ENCODE results near the gene ING2. TPM values are rescaled to one million over a fixed set of nuclear protein-coding genes. Genes with fewer than 3 reads are reported as not detected.

Gene ING2
- total and polyA plus RNA-seq, 10 of the 15 experiments (the other 5 are each of a cell fraction or from before 2014, with no cell fraction given) = 3.3 to 16.1 (median 10.9) TPM

DNA sequence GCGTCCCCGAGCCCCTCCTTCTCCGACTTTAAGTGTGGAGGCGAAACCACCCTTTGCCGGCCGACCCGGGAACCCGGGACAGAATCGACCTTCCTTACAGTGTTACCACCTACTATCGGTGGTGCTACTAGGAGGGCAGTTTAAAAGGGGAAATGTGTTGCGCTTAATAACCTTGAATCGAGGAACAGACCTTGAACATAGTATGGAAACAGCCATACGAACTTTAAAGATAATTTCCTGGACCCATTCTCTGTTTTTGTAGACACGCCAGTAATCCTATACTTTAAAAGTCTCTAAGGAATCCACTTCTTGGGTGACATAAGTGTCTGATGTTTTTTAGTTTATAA, 1.5 kb downstream of the ING2 start:
- SMC1A ChIA-PET (ENCODE audit: uncharacterized antibody, unreplicated experiment) = no interaction called here
- H3K4me2 ChIP-seq (ENCODE audit: control insufficient read depth, insufficient read depth) = peak overlapping the region; percentile 87
- in situ Hi-C loops (cut with MboI) (no loop called here), intact Hi-C loops (cut with micrococcal nuclease; ENCODE audit: unreplicated experiment) (loop anchor here (10.0 kb wide), 2 partner anchors 208 to 222 kb away; no protein-coding TSS in a partner anchor)
- ATAC-seq (no peak), DNase-seq (ENCODE audit: low read depth, low spot score) (no peak), FAIRE-seq (no peak)
- 1% methylated on average over 14 of the region's 14 CpGs for WGBS (ENCODE audit: insufficient coverage, insufficient replicate concordance, low lambda C conversion rate, missing lambda C conversion rate)
- peaks cover 31% of the 10 kb centered on the region for H3K79me2 ChIP-seq (ENCODE audit: control insufficient read depth, insufficient read depth, low read length)
- TSS peak; percentile 69 for BruUV-seq (replicated peaks)
- CTCF ChIA-PET = no interaction called here
- peak overlapping the region; percentile 78; the same call in 1 of the 2 replicates for H3K9ac ChIP-seq (ENCODE audit: control insufficient read depth, insufficient read depth, low read length)
- H3K9me3 ChIP-seq (replicated peaks; ENCODE audit: control insufficient read depth, insufficient read depth, low read length) = no peaks in the 10 kb centered on the region
- H3K27me3 ChIP-seq (replicated peaks in 1 of 2; ENCODE audit: control insufficient read depth in 2 of 2, insufficient read depth in 2 of 2, low read length in 1 of 2) = no peaks in the 10 kb centered on the region
- peaks cover 0 to 4% of the 10 kb centered on the region in 2 experiments; a peak in 1 of 4 replicates for H3K36me3 ChIP-seq (ENCODE audit: control insufficient read depth in 2 of 2, insufficient read depth in 2 of 2, low read length in 1 of 2)
- no peaks in the 10 kb centered on the region for H4K20me1 ChIP-seq (ENCODE audit: control insufficient read depth, insufficient read depth)
- H3K4me1 ChIP-seq (ENCODE audit: control insufficient read depth, insufficient read depth, low read length) = peaks cover 3% of the 10 kb centered on the region; the same call in 1 of the 2 replicates
- RAD21 ChIA-PET (ENCODE audit: unreplicated experiment) = no interaction called here
- H2AFZ ChIP-seq (ENCODE audit: control insufficient read depth, low read depth, low read length) = peak overlapping the region; percentile 71
- POLR2A ChIA-PET = interaction anchor here (0.5 kb wide), 1 partner anchor 232 kb away, joined by 5 read pairs; no protein-coding TSS in a partner anchor
- TF ChIP-seq MEF2B (IDR thresholded peaks at IDR 0.05; ENCODE audit: partially characterized antibody, poor library complexity, severe bottlenecking) (no peak), ASH2L (IDR thresholded peaks at IDR 0.05; ENCODE audit: borderline replicate concordance, low read depth) (no peak), SIN3A (IDR thresholded peaks at IDR 0.05; ENCODE audit: low read depth, low read length) (peak; percentile 99), STAT3 (IDR thresholded peaks at IDR 0.05; ENCODE audit: low read depth, low read length) (no peak), ETV6 (conservative IDR thresholded peaks at IDR 0.05 in 1 of 2, IDR thresholded peaks at IDR 0.05 in 1 of 2; ENCODE audit: borderline replicate concordance in 1 of 2, low read depth in 1 of 2) (no peak), SUZ12 (IDR thresholded peaks at IDR 0.05; ENCODE audit: unreplicated experiment) (no peak), MXI1 (IDR thresholded peaks at IDR 0.05; ENCODE audit: low read depth, low read length) (peak; percentile 97; the same call in 1 of the 2 replicates), TCF12 (IDR thresholded peaks at IDR 0.05; ENCODE audit: low read depth, low read length) (no peak), ZNF217 (IDR thresholded peaks at IDR 0.05) (no peak), BACH1 (IDR thresholded peaks at IDR 0.05; ENCODE audit: borderline replicate concordance) (no peak)
- TF ChIP-seq, protein P1, sequence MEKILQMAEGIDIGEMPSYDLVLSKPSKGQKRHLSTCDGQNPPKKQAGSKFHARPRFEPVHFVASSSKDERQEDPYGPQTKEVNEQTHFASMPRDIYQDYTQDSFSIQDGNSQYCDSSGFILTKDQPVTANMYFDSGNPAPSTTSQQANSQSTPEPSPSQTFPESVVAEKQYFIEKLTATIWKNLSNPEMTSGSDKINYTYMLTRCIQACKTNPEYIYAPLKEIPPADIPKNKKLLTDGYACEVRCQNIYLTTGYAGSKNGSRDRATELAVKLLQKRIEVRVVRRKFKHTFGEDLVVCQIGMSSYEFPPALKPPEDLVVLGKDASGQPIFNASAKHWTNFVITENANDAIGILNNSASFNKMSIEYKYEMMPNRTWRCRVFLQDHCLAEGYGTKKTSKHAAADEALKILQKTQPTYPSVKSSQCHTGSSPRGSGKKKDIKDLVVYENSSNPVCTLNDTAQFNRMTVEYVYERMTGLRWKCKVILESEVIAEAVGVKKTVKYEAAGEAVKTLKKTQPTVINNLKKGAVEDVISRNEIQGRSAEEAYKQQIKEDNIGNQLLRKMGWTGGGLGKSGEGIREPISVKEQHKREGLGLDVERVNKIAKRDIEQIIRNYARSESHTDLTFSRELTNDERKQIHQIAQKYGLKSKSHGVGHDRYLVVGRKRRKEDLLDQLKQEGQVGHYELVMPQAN (conservative IDR thresholded peaks at IDR 0.05) = peak; percentile 98
- TF ChIP-seq, protein P2, sequence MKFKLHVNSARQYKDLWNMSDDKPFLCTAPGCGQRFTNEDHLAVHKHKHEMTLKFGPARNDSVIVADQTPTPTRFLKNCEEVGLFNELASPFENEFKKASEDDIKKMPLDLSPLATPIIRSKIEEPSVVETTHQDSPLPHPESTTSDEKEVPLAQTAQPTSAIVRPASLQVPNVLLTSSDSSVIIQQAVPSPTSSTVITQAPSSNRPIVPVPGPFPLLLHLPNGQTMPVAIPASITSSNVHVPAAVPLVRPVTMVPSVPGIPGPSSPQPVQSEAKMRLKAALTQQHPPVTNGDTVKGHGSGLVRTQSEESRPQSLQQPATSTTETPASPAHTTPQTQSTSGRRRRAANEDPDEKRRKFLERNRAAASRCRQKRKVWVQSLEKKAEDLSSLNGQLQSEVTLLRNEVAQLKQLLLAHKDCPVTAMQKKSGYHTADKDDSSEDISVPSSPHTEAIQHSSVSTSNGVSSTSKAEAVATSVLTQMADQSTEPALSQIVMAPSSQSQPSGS (IDR thresholded peaks at IDR 0.05; ENCODE audit: low read length) = no peak
- TF ChIP-seq, protein P3, sequence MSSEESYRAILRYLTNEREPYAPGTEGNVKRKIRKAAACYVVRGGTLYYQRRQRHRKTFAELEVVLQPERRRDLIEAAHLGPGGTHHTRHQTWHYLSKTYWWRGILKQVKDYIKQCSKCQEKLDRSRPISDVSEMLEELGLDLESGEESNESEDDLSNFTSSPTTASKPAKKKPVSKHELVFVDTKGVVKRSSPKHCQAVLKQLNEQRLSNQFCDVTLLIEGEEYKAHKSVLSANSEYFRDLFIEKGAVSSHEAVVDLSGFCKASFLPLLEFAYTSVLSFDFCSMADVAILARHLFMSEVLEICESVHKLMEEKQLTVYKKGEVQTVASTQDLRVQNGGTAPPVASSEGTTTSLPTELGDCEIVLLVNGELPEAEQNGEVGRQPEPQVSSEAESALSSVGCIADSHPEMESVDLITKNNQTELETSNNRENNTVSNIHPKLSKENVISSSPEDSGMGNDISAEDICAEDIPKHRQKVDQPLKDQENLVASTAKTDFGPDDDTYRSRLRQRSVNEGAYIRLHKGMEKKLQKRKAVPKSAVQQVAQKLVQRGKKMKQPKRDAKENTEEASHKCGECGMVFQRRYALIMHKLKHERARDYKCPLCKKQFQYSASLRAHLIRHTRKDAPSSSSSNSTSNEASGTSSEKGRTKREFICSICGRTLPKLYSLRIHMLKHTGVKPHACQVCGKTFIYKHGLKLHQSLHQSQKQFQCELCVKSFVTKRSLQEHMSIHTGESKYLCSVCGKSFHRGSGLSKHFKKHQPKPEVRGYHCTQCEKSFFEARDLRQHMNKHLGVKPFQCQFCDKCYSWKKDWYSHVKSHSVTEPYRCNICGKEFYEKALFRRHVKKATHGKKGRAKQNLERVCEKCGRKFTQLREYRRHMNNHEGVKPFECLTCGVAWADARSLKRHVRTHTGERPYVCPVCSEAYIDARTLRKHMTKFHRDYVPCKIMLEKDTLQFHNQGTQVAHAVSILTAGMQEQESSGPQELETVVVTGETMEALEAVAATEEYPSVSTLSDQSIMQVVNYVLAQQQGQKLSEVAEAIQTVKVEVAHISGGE (CRISPR knock-in tag; IDR thresholded peaks at IDR 0.05) = no peak
- TF ChIP-seq, protein P4, sequence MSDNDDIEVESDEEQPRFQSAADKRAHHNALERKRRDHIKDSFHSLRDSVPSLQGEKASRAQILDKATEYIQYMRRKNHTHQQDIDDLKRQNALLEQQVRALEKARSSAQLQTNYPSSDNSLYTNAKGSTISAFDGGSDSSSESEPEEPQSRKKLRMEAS (IDR thresholded peaks at IDR 0.05; ENCODE audit: low read depth, low read length) = 0 out of 2 replicates have a peak, but pooled peaks have one; percentile 8
- TF ChIP-seq, protein P5, sequence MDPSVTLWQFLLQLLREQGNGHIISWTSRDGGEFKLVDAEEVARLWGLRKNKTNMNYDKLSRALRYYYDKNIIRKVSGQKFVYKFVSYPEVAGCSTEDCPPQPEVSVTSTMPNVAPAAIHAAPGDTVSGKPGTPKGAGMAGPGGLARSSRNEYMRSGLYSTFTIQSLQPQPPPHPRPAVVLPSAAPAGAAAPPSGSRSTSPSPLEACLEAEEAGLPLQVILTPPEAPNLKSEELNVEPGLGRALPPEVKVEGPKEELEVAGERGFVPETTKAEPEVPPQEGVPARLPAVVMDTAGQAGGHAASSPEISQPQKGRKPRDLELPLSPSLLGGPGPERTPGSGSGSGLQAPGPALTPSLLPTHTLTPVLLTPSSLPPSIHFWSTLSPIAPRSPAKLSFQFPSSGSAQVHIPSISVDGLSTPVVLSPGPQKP (IDR thresholded peaks at IDR 0.05; ENCODE audit: low read depth, low read length) = no peak
- peak overlapping the region; percentile 85 for H3K27ac ChIP-seq (ENCODE audit: control insufficient read depth, insufficient read depth)
- peak overlapping the region; percentile 82 for H3K4me3 ChIP-seq
